Fibroblast of skin of right quadriceps (primary cell): Measurements from ENCODE around the gene ADCY3.
A peak's percentile ranks its signal among the peaks of the same experiment; 100 is the strongest.

Experiments used
- DNase-seq: peaks from one replicate; pipeline ENCODE4 v3.0.0-alpha.2; 2013

The ADCY3 gene

GRCh38 chr2:24842081-24843050 is 77.7 kb downstream of the ADCY3 start:
- DNase-seq, result no peak

- no peak for DNase-seq
Measured at GRCh38 chr2:24840962-24841945, 78.8 kb downstream of the ADCY3 start.

- DNase-seq, result no peak
Measured at GRCh38 chr2:24840164-24840869, 79.7 kb downstream of the ADCY3 start.

- DNase-seq, result no peak
Measured at GRCh38 chr2:24839729-24840128, 80.3 kb downstream of the ADCY3 start.

- no peak for DNase-seq
Measured at GRCh38 chr2:24838541-24838940, 81.5 kb downstream of the ADCY3 start.

GRCh38 chr2:24837996-24838513 is 82.0 kb downstream of the ADCY3 start:
- no peak for DNase-seq

GRCh38 chr2:24836706-24837105 is 83.3 kb downstream of the ADCY3 start:
- DNase-seq, result no peak

- no peak for DNase-seq
Measured at GRCh38 chr2:24836206-24836605, 83.8 kb downstream of the ADCY3 start.

- peak; percentile 48 for DNase-seq
Measured at GRCh38 chr2:24835411-24835810, 84.6 kb downstream of the ADCY3 start.

GRCh38 chr2:24834733-24835395 is 85.2 kb downstream of the ADCY3 start:
- no peak for DNase-seq

- DNase-seq, result no peak
Measured at GRCh38 chr2:24833821-24834732, 86.0 kb downstream of the ADCY3 start.

GRCh38 chr2:24832931-24833701 is 86.9 kb downstream of the ADCY3 start:
- DNase-seq, result no peak

- DNase-seq, result no peak
Measured at GRCh38 chr2:24832521-24832920, 87.5 kb downstream of the ADCY3 start.

GRCh38 chr2:24832073-24832461 is 88.0 kb downstream of the ADCY3 start:
- no peak for DNase-seq

GRCh38 chr2:24831221-24832072 is 88.6 kb downstream of the ADCY3 start:
- no peak for DNase-seq

GRCh38 chr2:24830786-24831185 is 89.3 kb downstream of the ADCY3 start:
- no peak for DNase-seq

GRCh38 chr2:24830351-24830750 is 89.7 kb downstream of the ADCY3 start:
- peak; percentile 38 for DNase-seq

- DNase-seq, result no peak
Measured at GRCh38 chr2:24828238-24828996, 91.6 kb downstream of the ADCY3 start.
